Panc1 (cell line): ENCODE measurements around the gene DYNC1I1. TPM values are rescaled to one million over a fixed set of nuclear protein-coding genes. Genes with fewer than 3 reads are reported as not detected.

Experiments
- ATAC-seq: fragments of 200-7000 bp; cut with Tn5 transposase; 2 replicates; pipeline ENCODE4 v1.9.1; 2020; ENCODE audit warnings: mild to moderate bottlenecking, moderate library complexity
- BruUV-seq: library from RNA; stranded (reverse); fragments of 400-500 nt; replicated peaks from 2 replicates; lab custom pipeline; 2021; lab: Mats Ljungman, UMichigan
- CTCF ChIA-PET: fragments of 300-600 bp; sonication (Branson Sonifier 250); formaldehyde crosslinking; loops from one replicate; lab custom pipeline; 2022; ENCODE audit warnings: antibody characterized with exemption; lab: Charles Lee
- POLR2A ChIA-PET: fragments of 300-600 bp; sonication (Branson Sonifier 250); formaldehyde crosslinking; loops from one replicate; lab custom pipeline; 2022; ENCODE audit warnings: antibody characterized with exemption; lab: Charles Lee
- DNase-seq: peaks from one replicate; pipeline ENCODE4 v3.0.0-alpha.2; 2010; ENCODE audit warnings: low read depth, low spot score
- H3K27ac ChIP-seq: 2 replicates; pipeline ENCODE4 v1.5.1; 2011; ENCODE audit warnings: mild to moderate bottlenecking, low read length, inconsistent platforms
- H3K27me3 ChIP-seq: fragments of 200-500 bp; sonication (Bioruptor generic); 2 replicates; pipeline ENCODE4 v1.6.0; 2014; ENCODE audit warnings: low read length, inconsistent platforms; ENCODE audit not compliant: control insufficient read depth, insufficient read depth
- H3K36me3 ChIP-seq: fragments of 200-500 bp; sonication (Bioruptor generic); 2 replicates; pipeline ENCODE4 v1.5.1; 2014; ENCODE audit warnings: inconsistent platforms, mild to moderate bottlenecking, low read length, moderate library complexity; ENCODE audit not compliant: control insufficient read depth, insufficient read depth
- H3K4me1 ChIP-seq: 2 replicates; pipeline ENCODE4 v1.5.1; 2011; ENCODE audit warnings: inconsistent platforms, mild to moderate bottlenecking, low read length, moderate library complexity; ENCODE audit not compliant: control insufficient read depth, insufficient read depth
- H3K4me3 ChIP-seq, 2 experiments: 2 replicates each; pipeline ENCODE4 v1.5.1; 2011 to 2012; ENCODE audit warnings: low read depth in 2 of 2, low read length in 2 of 2, mild to moderate bottlenecking in 2 of 2, inconsistent platforms in 1 of 2, moderate library complexity in 1 of 2
- H3K9me3 ChIP-seq: fragments of 200-500 bp; sonication (Bioruptor generic); 2 replicates; pipeline ENCODE4 v1.5.1; 2014; ENCODE audit warnings: low read depth, mild to moderate bottlenecking, inconsistent platforms, low read length, moderate library complexity; ENCODE audit not compliant: control insufficient read depth, insufficient read depth
- CTCF ChIP-seq: fragments of 450-650 bp; IDR thresholded peaks from 2 replicates; pipeline ENCODE4 v1.5.1; 2017; ENCODE audit warnings: mild to moderate bottlenecking
- POLR2AphosphoS5 ChIP-seq: IDR thresholded peaks from 2 replicates; pipeline ENCODE4 v1.6.1; 2012; ENCODE audit warnings: mild to moderate bottlenecking, low read depth, low read length, moderate library complexity
- REST ChIP-seq, 2 experiments: IDR thresholded peaks; 2 replicates each; pipeline ENCODE4 v1.6.1; 2011 to 2012; ENCODE audit warnings: low read depth in 2 of 2, control low read depth in 1 of 2, low read length in 1 of 2, mild to moderate bottlenecking in 1 of 2, moderate library complexity in 1 of 2; ENCODE audit not compliant: insufficient read depth in 1 of 2
- SIN3A ChIP-seq: IDR thresholded peaks from 2 replicates; pipeline ENCODE4 v1.6.1; 2012; ENCODE audit warnings: low read depth, mild to moderate bottlenecking, low read length, moderate library complexity, borderline replicate concordance; ENCODE audit not compliant: insufficient read depth
- TCF7L2 ChIP-seq: IDR thresholded peaks from 2 replicates; pipeline ENCODE4 v1.6.1; 2011; ENCODE audit warnings: mild to moderate bottlenecking, low read depth, low read length, inconsistent platforms
- in situ Hi-C: cut with HindIII; loops from 2 replicates; pipeline ENCODE4 v1.10.0; 2016; ENCODE audit warnings: low sequenced_read_pairs, low pct_unique_long_range_greater_than_20kb
- intact Hi-C: fragments of 100-400 bp; cut with micrococcal nuclease; formaldehyde crosslinking; loops from one replicate; pipeline ENCODE4 v1.10.0; 2022; ENCODE audit not compliant: unreplicated experiment
- total RNA-seq: library from RNA; stranded (reverse); gene quantifications from one replicate; pipeline ENCODE4 v1.2.1, GENCODE V29; 2021; ENCODE audit not compliant: unreplicated experiment

The DYNC1I1 gene
- total RNA-seq, 1 experiment from 2014 or later, result 0.13 TPM

GRCh38 chr7:96084881-96085553, 312.7 kb downstream of the DYNC1I1 start:
- in situ Hi-C loops (no loop called here), intact Hi-C loops (no loop called here)
- H3K36me3 ChIP-seq, result no peaks in the 10 kb centered on the region
- peak; percentile 62; the same call in 1 of the 2 replicates for ATAC-seq
- POLR2A ChIA-PET, result no interaction called here
- H3K4me1 ChIP-seq, result no peaks in the 10 kb centered on the region
- no peaks in the 10 kb centered on the region for H3K27me3 ChIP-seq
- CTCF ChIA-PET, result interaction anchor here (0.6 kb wide), 1 partner anchor 78 kb away, joined by 6 read pairs; no protein-coding TSS in a partner anchor
- no TSS peak for BruUV-seq
- TF ChIP-seq TCF7L2, result no peak
- TF ChIP-seq SIN3A, result no peak
- no peak for TF ChIP-seq CTCF
- TF ChIP-seq POLR2AphosphoS5, result no peak
- no peaks in the 10 kb centered on the region for H3K9me3 ChIP-seq
- no peak overlapping the region for H3K4me3 ChIP-seq
- no peak overlapping the region for H3K27ac ChIP-seq
- DNase-seq, result peak; percentile 88

GRCh38 chr7:96085953-96086352, 313.6 kb downstream of the DYNC1I1 start:
- Histone ChIP-seq H3K4me1 (no peaks in the 10 kb centered on the region), H3K27ac (no peak overlapping the region), H3K27me3 (no peaks in the 10 kb centered on the region), H3K36me3 (no peaks in the 10 kb centered on the region), H3K4me3 (no peak overlapping the region), H3K9me3 (no peaks in the 10 kb centered on the region)
- in situ Hi-C loops (no loop called here), intact Hi-C loops (no loop called here)
- TF ChIP-seq CTCF (no peak), POLR2AphosphoS5 (no peak), TCF7L2 (no peak), SIN3A (no peak), REST (IDR thresholded peaks at IDR 0.05; ENCODE audit: insufficient read depth in 1 of 2, low read depth in 2 of 2, low read length in 1 of 2) (no peak)
- POLR2A ChIA-PET, result no interaction called here
- no TSS peak for BruUV-seq
- CTCF ChIA-PET, result interaction anchor here (0.6 kb wide), 1 partner anchor 77 kb away, joined by 6 read pairs; no protein-coding TSS in a partner anchor
- no peak for DNase-seq
- ATAC-seq, result no peak
